ENCODE measurements around the gene DYNC1H1.

The DYNC1H1 gene

GRCh38 chr14:101959277-101959676 lies 5.1 kb upstream of the DYNC1H1 start:
- TF ChIP-seq CTCF (conservative IDR thresholded peaks at IDR 0.05; ENCODE audit: low read depth, low read length) = no peak
- Histone ChIP-seq H4K20me1 (ENCODE audit: insufficient read depth) (no peaks in the 10 kb centered on the region), H3K36me3 (ENCODE audit: insufficient read depth) (no peaks in the 10 kb centered on the region), H3K4me1 (ENCODE audit: low read depth, poor library complexity, severe bottlenecking) (peaks cover 27% of the 10 kb centered on the region), H3K4me3 (IDR thresholded peaks at IDR 0.05; ENCODE audit: insufficient read depth, low read depth, low read length) (no peak overlapping the region), H3K27me3 (ENCODE audit: insufficient read depth, low read depth) (no peaks in the 10 kb centered on the region), H3K79me2 (ENCODE audit: insufficient read depth, low read depth) (no peaks in the 10 kb centered on the region), H3K27ac (no peak overlapping the region), H2AFZ (ENCODE audit: low read depth) (no peak overlapping the region), H3K4me2 (no peak overlapping the region), H3K9ac (no peak overlapping the region)

GRCh38 chr14:101960225-101960624 lies 4.1 kb upstream of the DYNC1H1 start:
- peak; percentile 73 for TF ChIP-seq CTCF (conservative IDR thresholded peaks at IDR 0.05; ENCODE audit: low read depth, low read length)
- H3K79me2 ChIP-seq (ENCODE audit: insufficient read depth, low read depth) = peaks cover 7% of the 10 kb centered on the region
- H3K4me3 ChIP-seq (IDR thresholded peaks at IDR 0.05; ENCODE audit: insufficient read depth, low read depth, low read length) = no peak overlapping the region
- H3K9ac ChIP-seq = no peak overlapping the region
- H3K27ac ChIP-seq = no peak overlapping the region
- H3K36me3 ChIP-seq (ENCODE audit: insufficient read depth) = no peaks in the 10 kb centered on the region
- peak overlapping the region; percentile 41; the same call in 1 of the 2 replicates for H2AFZ ChIP-seq (ENCODE audit: low read depth)
- H3K4me2 ChIP-seq = no peak overlapping the region; the same call in 1 of the 2 replicates
- H3K27me3 ChIP-seq (ENCODE audit: insufficient read depth, low read depth) = no peaks in the 10 kb centered on the region
- no peaks in the 10 kb centered on the region for H4K20me1 ChIP-seq (ENCODE audit: insufficient read depth)
- H3K4me1 ChIP-seq (ENCODE audit: low read depth, poor library complexity, severe bottlenecking) = peaks cover 27% of the 10 kb centered on the region

- no peaks in the 10 kb centered on the region for H3K27me3 ChIP-seq (ENCODE audit: insufficient read depth, low read depth)
- H3K4me2 ChIP-seq = no peak overlapping the region
- H3K4me3 ChIP-seq (IDR thresholded peaks at IDR 0.05; ENCODE audit: insufficient read depth, low read depth, low read length) = no peak overlapping the region
- peaks cover 17% of the 10 kb centered on the region for H3K79me2 ChIP-seq (ENCODE audit: insufficient read depth, low read depth)
- H4K20me1 ChIP-seq (ENCODE audit: insufficient read depth) = peaks cover 6% of the 10 kb centered on the region; the same call in 1 of the 2 replicates
- H3K36me3 ChIP-seq (ENCODE audit: insufficient read depth) = no peaks in the 10 kb centered on the region
- peaks cover 34% of the 10 kb centered on the region for H3K4me1 ChIP-seq (ENCODE audit: low read depth, poor library complexity, severe bottlenecking)
- H3K27ac ChIP-seq = no peak overlapping the region
- peak overlapping the region; percentile 94 for H2AFZ ChIP-seq (ENCODE audit: low read depth)
- peak; percentile 81 for TF ChIP-seq CTCF (conservative IDR thresholded peaks at IDR 0.05; ENCODE audit: low read depth, low read length)
- H3K9ac ChIP-seq = no peak overlapping the region
Measured at GRCh38 chr14:101961011-101961721, 3.2 kb upstream of the DYNC1H1 start.

GRCh38 chr14:101961746-101962502 lies 2.4 kb upstream of the DYNC1H1 start:
- H3K36me3 ChIP-seq (ENCODE audit: insufficient read depth) = no peaks in the 10 kb centered on the region
- no peak for TF ChIP-seq CTCF (conservative IDR thresholded peaks at IDR 0.05; ENCODE audit: low read depth, low read length)
- H3K4me1 ChIP-seq (ENCODE audit: low read depth, poor library complexity, severe bottlenecking) = peaks cover 42% of the 10 kb centered on the region
- no peak overlapping the region for H3K27ac ChIP-seq
- H3K4me3 ChIP-seq (IDR thresholded peaks at IDR 0.05; ENCODE audit: insufficient read depth, low read depth, low read length) = no peak overlapping the region
- no peak overlapping the region for H3K9ac ChIP-seq
- peaks cover 6% of the 10 kb centered on the region; the same call in 1 of the 2 replicates for H4K20me1 ChIP-seq (ENCODE audit: insufficient read depth)
- no peak overlapping the region for H2AFZ ChIP-seq (ENCODE audit: low read depth)
- H3K27me3 ChIP-seq (ENCODE audit: insufficient read depth, low read depth) = no peaks in the 10 kb centered on the region
- H3K4me2 ChIP-seq = no peak overlapping the region
- H3K79me2 ChIP-seq (ENCODE audit: insufficient read depth, low read depth) = peaks cover 24% of the 10 kb centered on the region

All from KMS-11 (cell line).